Bone marrow (tissue), 2 donors: ENCODE measurements around the gene EHMT1.
"Not testable (repeated sequence)": the region's sequence is repeated elsewhere in the genome, so short reads cannot be mapped to it uniquely, and the experiment has no call there.

Source experiments
- DNase-seq, 2 donors: peaks; one replicate each; lab custom pipeline; 2025; lab: John Stamatoyannopoulos, UW

The EHMT1 gene

DNA sequence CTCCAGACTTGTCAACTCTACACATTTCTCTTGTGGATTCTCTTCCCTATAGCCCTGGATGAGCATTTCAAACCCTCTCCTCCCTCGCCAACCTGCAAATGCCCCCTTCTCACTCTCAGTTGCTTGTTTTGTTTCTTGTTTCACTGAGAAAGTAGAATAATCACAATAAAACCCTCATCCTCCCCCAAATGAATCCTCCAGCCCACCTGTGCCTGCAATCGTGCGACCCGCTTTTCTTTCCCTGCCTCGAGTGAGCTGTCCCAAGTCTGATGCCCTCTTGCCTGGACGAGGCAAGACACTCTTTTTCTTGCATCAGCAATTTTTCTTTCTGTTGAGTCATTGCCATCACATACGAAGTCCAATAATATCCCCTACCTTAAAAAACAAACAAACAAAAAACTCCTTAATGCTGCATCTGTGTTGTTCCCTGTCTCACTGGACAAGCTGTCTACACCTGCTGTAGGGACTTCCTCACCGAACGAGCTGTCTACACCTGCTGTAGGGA is 255.1 kb downstream of the EHMT1 start:
- no peak for DNase-seq

GRCh38 chr9:137875354-137875753 is 256.5 kb downstream of the EHMT1 start:
- DNase-seq = no peak

- DNase-seq = no peak
These were observed 257.0 kb downstream of the EHMT1 start for GRCh38 chr9:137875846-137876245.

DNA sequence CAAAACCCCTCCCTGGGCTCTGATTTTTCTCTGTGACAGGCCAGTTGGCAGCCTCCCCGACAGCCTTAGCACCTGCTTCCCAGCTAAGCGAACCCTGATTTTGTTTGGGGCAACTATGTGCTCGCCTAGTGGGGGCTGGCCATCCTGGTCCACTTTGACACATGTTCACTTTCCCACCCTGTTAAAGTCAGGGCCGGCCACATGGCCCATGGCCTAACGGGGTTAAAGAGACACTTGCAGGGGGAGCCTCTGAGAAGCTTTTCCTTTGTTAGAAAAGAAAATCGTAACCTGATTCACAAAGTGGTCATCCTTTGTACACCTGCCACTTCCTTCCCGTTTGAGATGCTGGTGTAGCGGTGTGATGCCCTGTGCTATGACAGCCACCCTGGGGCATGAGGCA is 257.5 kb downstream of the EHMT1 start:
- no peak for DNase-seq

GRCh38 chr9:137876781-137877386 is 258.1 kb downstream of the EHMT1 start:
- no peak for DNase-seq

DNA sequence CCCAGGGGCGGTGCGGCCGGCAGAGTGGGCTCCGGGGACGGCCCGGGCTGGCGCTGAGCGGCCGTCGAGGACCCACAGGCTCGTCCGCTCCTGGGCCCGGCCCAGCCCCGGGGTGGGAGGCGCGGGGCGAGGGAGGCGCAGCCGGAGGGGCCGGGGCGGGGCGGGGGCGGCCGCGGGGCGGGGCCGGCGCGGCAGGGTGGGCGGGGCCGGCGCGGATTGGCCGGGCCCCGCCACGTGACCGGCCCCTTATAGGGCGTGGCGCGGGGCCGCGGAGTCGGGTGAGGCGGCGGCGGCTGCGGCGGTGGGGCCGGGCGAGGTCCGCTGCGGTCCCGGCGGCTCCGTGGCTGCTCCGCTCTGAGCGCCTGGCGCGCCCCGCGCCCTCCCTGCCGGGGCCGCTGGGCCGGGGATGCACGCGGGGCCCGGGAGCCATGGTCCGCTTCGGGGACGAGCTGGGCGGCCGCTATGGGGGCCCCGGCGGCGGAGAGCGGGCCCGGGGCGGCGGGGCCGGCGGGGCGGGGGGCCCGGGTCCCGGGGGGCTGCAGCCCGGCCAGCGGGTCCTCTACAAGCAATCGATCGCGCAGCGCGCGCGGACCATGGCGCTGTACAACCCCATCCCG is 258.8 kb downstream of the EHMT1 start, which contains the start of gene CACNA1B:
TSS of gene CACNA1B (plus strand) at position 277 of the 617 bp plus-strand sequence. CDS start at position 429, 152 bp downstream.
- not testable (repeated sequence) for DNase-seq

DNA sequence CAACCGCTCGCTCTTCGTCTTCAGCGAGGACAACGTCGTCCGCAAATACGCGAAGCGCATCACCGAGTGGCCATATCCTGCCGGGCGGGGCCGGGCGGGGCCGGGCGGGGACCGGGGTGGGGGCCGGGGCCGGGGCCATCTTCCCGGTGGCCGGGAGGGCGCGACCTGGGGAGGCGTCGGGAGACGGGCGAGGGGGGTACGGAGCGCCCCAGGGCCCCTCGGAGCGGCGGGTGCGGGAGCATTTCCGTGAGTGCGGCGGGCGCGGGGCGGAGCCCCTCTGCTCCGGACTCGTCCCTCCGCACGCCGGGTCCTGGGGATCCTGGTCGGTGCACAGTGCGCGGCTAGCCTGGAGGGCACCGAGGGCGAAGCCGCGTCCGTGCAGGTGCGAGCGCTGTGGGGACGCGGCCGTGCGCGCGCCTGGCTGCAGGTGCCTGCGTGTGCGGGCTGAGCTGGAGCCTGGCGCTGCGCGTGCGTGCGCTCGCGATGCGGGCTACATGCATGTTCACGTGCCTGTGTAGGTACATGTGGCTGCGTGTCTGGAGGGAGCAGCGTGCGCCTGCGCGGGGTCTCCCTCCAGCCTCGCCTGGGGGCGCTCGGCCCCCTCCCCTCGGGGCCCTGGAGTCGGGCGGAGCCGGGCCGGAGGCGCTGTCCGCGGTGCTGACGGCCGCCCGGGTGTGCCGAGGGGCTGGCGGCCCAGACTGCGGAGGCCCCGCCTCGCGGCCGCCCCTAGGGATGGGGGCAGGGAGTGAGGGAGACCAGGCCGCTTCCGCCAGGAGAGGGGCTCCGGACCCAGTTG is 259.5 kb downstream of the EHMT1 start:
- no peak for DNase-seq

GRCh38 chr9:137879052-137879451 is 260.2 kb downstream of the EHMT1 start:
- DNase-seq = no peak

DNA sequence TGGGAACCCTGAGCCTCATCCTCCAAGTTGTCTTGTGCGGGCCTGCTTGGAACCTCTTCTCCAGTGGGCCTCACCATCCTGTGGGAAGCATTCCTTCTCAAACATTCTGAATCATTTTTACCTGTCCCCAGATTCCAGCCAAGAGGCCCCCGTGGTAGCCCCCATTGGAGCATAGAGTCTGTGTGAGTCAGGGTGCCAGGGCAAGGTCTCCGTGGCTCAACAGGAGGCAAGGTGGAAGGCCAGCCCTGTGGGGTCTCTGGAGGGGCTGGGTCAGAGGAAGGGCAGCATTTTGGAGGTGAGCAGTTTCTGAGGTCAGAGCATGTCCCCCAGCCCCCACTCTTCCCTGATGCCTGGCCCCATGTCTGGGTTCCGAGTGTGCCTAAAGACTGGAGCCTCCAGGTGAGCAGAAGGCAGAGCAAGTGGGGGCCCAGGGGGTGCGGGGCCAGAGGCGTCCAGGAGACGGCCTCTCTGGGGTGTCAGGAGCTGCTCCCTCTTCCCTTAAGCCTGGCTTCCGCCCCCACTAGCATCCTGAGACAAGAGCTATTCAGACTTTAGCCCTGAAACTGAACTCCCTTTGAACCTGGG is 260.9 kb downstream of the EHMT1 start:
- DNase-seq = no peak

- DNase-seq = no peak
These were observed 261.6 kb downstream of the EHMT1 start for GRCh38 chr9:137880160-137880975.

GRCh38 chr9:137880976-137881530 is 262.2 kb downstream of the EHMT1 start:
- DNase-seq = no peak

DNA sequence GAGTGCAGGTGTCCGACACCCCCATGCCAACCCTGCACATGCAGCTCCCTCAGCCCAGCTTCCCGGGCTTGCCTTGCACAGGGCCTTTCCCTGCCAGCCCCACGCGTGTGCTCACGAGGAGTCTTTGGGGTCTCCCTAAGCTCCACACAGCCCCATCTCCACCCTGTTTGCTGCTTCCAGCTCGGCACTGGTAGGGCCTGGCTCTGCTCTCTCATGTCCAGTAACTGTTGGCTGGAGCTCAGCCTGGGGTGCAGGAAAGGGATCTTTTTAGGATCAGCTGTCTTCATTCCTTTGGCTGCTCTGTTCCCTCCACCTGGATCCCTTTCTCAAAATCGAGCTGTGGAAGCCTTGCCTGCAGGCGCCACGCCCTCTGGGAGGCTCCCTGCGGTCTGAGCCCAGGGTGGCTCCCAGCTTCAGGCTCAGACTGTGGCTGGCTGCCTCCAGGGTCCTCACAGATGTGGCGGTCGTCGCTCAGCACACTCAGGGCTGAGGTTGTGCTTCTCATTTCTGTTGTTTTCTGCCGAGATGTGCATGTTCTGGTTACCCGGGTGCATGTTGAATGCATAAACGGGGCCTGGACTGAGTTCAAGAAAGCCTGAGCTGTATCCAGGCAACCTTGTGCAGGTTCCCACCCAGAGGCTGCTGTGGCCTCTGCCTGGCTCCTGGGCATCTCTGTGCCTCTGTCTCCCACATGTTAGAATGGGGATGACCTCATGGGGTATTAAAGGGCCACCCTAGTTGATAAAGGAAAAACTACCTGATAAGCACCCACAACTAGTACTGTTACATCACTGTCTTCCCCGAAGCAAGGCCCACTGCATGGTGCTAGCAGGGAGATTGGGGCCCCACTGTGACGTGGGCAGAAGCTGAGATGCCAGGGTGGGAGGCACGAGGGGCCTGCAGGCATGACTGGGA is 263.0 kb downstream of the EHMT1 start:
- no peak for DNase-seq

DNA sequence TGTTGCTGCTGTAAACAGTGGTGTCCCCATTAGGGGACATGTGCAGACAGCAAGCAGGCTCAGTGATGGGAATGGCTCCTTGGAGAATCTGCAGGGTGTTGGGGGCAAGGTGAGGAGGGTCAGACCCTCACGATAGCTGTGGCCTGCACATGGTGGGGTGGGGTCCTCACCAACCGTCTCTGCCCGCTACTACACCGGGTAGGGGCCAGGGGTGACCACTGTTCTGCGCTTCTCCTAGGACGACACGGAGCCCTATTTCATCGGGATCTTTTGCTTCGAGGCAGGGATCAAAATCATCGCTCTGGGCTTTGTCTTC is 263.7 kb downstream of the EHMT1 start:
- DNase-seq = no peak

GRCh38 chr9:137883977-137884376 is 265.2 kb downstream of the EHMT1 start:
- not testable (repeated sequence) for DNase-seq

GRCh38 chr9:137884547-137884946 is 265.7 kb downstream of the EHMT1 start:
- DNase-seq = not testable (repeated sequence)

DNA sequence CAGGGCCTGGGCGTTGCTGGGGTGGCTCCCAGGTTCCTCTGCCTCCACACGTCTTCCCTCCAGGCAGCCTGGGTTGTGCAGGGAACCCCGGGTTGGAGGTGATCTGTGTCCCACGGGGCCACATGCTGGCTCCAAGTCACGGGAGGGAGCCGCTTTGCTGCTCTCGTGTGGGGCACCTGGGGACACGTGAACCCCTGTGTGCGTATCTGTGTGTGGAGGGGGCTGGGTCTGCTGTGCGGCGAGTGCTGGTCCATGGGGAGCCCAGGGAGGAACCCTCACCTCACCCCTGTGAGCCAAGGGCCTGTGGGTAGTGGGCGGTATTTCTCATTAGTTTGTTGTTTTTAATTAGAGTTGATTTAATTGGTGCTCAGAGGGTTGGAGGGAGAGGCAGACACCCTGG is 266.3 kb downstream of the EHMT1 start:
- not testable (repeated sequence) for DNase-seq
